Astrocyte (in vitro differentiated cells and primary cell): ENCODE results near the gene LGI2. TPM values are rescaled to one million over a fixed set of nuclear protein-coding genes. Genes with fewer than 3 reads are reported as not detected.

ENCODE experiments used
- DNase-seq: peaks from one replicate; pipeline ENCODE4 v3.0.0-alpha.2; 2010; ENCODE audit warnings: low read depth
- FAIRE-seq: peaks from 2 replicates; lab custom pipeline; 2011; peaks lifted over from hg19 to GRCh38; lab: Jason Lieb, UNC
- H2AFZ ChIP-seq: 2 replicates; pipeline ENCODE4 v1.6.0; 2012; ENCODE audit warnings: low read depth, low read length, inconsistent platforms
- H3K27ac ChIP-seq: 2 replicates; pipeline ENCODE4 v1.5.1; 2011; ENCODE audit warnings: low read depth, low read length, inconsistent platforms
- H3K27me3 ChIP-seq: 2 replicates; pipeline ENCODE4 v1.6.0; 2011; ENCODE audit warnings: low read length, inconsistent platforms; ENCODE audit not compliant: insufficient read depth
- H3K36me3 ChIP-seq: 2 replicates; pipeline ENCODE4 v1.5.1; 2011; ENCODE audit warnings: low read length, inconsistent platforms; ENCODE audit not compliant: insufficient read depth
- H3K4me1 ChIP-seq: 2 replicates; pipeline ENCODE4 v1.5.1; 2011; ENCODE audit warnings: low read length, inconsistent platforms; ENCODE audit not compliant: insufficient read depth
- H3K4me2 ChIP-seq: 2 replicates; pipeline ENCODE4 v1.6.0; 2012; ENCODE audit warnings: low read length, inconsistent platforms
- H3K4me3 ChIP-seq: 2 replicates; pipeline ENCODE4 v1.5.1; 2011; ENCODE audit warnings: low read depth, mild to moderate bottlenecking, low read length, inconsistent platforms; ENCODE audit not compliant: insufficient read depth
- H3K79me2 ChIP-seq: 2 replicates; pipeline ENCODE4 v1.6.0; 2012; ENCODE audit warnings: mild to moderate bottlenecking, low read length, inconsistent platforms; ENCODE audit not compliant: insufficient read depth
- H3K9ac ChIP-seq: 2 replicates; pipeline ENCODE4 v1.6.0; 2012; ENCODE audit warnings: mild to moderate bottlenecking, low read length, inconsistent platforms
- H3K9me3 ChIP-seq: 2 replicates; pipeline ENCODE4 v1.5.1; 2012; ENCODE audit warnings: low read depth, mild to moderate bottlenecking, low read length, inconsistent platforms; ENCODE audit not compliant: insufficient read depth
- H4K20me1 ChIP-seq: 2 replicates; pipeline ENCODE4 v1.6.0; 2012; ENCODE audit warnings: low read length, inconsistent platforms; ENCODE audit not compliant: insufficient read depth
- H3K27ac Mint-ChIP-seq: one replicate; pipeline ENCODE4 v1.8.0; 2021; ENCODE audit warnings: mild to moderate bottlenecking, mixed read lengths; ENCODE audit not compliant: unreplicated experiment
- H3K27me3 Mint-ChIP-seq: one replicate; pipeline ENCODE4 v1.8.0; 2021; ENCODE audit warnings: low read depth, mixed read lengths; ENCODE audit not compliant: unreplicated experiment
- H3K36me3 Mint-ChIP-seq: one replicate; pipeline ENCODE4 v1.8.0; 2021; ENCODE audit warnings: low read depth, mixed read lengths; ENCODE audit not compliant: unreplicated experiment
- H3K4me1 Mint-ChIP-seq: one replicate; pipeline ENCODE4 v1.8.0; 2021; ENCODE audit warnings: low read depth, mixed read lengths; ENCODE audit not compliant: unreplicated experiment
- H3K4me3 Mint-ChIP-seq: one replicate; pipeline ENCODE4 v1.8.0; 2021; ENCODE audit warnings: mild to moderate bottlenecking, moderate library complexity, mixed read lengths; ENCODE audit not compliant: unreplicated experiment
- H3K9me3 Mint-ChIP-seq: one replicate; pipeline ENCODE4 v1.8.0; 2021; ENCODE audit warnings: mild to moderate bottlenecking, mixed read lengths; ENCODE audit not compliant: unreplicated experiment
- EZH2 ChIP-seq: IDR thresholded peaks from 2 replicates; pipeline ENCODE4 v1.6.1; 2012; ENCODE audit warnings: mild to moderate bottlenecking, low read length, inconsistent platforms; ENCODE audit not compliant: insufficient read depth
- total RNA-seq: library from RNA; stranded (reverse); gene quantifications from 2 replicates; pipeline ENCODE4 v1.2.1, GENCODE V29; 2021
- TF ChIP-seq, protein P1 (sequence below): IDR thresholded peaks from 2 replicates; pipeline ENCODE4 v1.5.1; 2011; ENCODE audit warnings: low read depth, mild to moderate bottlenecking, inconsistent platforms, low read length, moderate library complexity; ENCODE audit not compliant: insufficient read depth

The LGI2 gene
- total RNA-seq, 1 donor from 2014 or later: 0.27 TPM

- Mint-ChIP-seq H3K27ac (no peak overlapping the region), H3K9me3 (peaks cover 3% of the 10 kb centered on the region), H3K27me3 (no peaks in the 10 kb centered on the region), H3K36me3 (no peaks in the 10 kb centered on the region), H3K4me3 (no peak overlapping the region), H3K4me1 (no peaks in the 10 kb centered on the region)
- Histone ChIP-seq H4K20me1 (no peaks in the 10 kb centered on the region), H3K27ac (no peak overlapping the region), H3K4me1 (no peaks in the 10 kb centered on the region), H3K27me3 (peaks cover 6% of the 10 kb centered on the region), H3K4me2 (no peak overlapping the region), H3K36me3 (no peaks in the 10 kb centered on the region), H3K79me2 (no peaks in the 10 kb centered on the region), H3K9me3 (no peaks in the 10 kb centered on the region), H3K4me3 (no peak overlapping the region), H3K9ac (no peak overlapping the region), H2AFZ (no peak overlapping the region)
- DNase-seq (no peak), FAIRE-seq (no peak)
- TF ChIP-seq EZH2: no peak
- TF ChIP-seq, protein P1, sequence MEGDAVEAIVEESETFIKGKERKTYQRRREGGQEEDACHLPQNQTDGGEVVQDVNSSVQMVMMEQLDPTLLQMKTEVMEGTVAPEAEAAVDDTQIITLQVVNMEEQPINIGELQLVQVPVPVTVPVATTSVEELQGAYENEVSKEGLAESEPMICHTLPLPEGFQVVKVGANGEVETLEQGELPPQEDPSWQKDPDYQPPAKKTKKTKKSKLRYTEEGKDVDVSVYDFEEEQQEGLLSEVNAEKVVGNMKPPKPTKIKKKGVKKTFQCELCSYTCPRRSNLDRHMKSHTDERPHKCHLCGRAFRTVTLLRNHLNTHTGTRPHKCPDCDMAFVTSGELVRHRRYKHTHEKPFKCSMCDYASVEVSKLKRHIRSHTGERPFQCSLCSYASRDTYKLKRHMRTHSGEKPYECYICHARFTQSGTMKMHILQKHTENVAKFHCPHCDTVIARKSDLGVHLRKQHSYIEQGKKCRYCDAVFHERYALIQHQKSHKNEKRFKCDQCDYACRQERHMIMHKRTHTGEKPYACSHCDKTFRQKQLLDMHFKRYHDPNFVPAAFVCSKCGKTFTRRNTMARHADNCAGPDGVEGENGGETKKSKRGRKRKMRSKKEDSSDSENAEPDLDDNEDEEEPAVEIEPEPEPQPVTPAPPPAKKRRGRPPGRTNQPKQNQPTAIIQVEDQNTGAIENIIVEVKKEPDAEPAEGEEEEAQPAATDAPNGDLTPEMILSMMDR: no peak
Measured at GRCh38 chr4:24956091-24956490, 74.7 kb downstream of the LGI2 start.

DNA sequence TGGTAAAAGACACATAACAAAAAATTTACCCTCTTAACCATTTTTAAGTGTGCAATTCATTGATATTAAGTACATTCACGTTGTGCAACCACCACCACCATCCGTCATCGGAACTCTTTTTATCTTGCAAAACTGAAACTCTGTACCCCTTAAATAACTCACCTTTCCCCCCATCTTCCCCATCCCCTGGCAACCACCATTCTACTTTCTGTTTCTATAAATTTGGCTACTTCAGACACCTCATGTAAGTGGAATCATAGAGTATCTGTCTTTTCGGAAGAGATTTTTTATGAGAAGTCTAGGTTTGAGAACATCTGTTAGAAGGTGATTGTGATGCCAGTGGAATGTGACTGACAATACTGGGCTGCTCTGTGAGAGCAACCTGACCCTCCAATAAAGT is 78.1 kb downstream of the LGI2 start:
- FAIRE-seq: no peak
- H3K36me3 Mint-ChIP-seq: no peaks in the 10 kb centered on the region

GRCh38 chr4:24949970-24950369 is 80.8 kb downstream of the LGI2 start:
- Histone ChIP-seq H3K9ac (no peak overlapping the region), H2AFZ (no peak overlapping the region), H3K79me2 (no peaks in the 10 kb centered on the region), H3K36me3 (no peaks in the 10 kb centered on the region), H4K20me1 (no peaks in the 10 kb centered on the region), H3K4me3 (no peak overlapping the region), H3K4me1 (no peaks in the 10 kb centered on the region), H3K27ac (no peak overlapping the region), H3K9me3 (no peaks in the 10 kb centered on the region), H3K27me3 (peaks cover 7% of the 10 kb centered on the region), H3K4me2 (no peak overlapping the region)
- no peak overlapping the region for H3K4me3 Mint-ChIP-seq
- TF ChIP-seq, protein P1: no peak
- no peak for TF ChIP-seq EZH2
- H3K36me3 Mint-ChIP-seq: no peaks in the 10 kb centered on the region
- DNase-seq: no peak
- peaks cover 11% of the 10 kb centered on the region for H3K27me3 Mint-ChIP-seq
- FAIRE-seq: no peak
- H3K9me3 Mint-ChIP-seq: peaks cover 4% of the 10 kb centered on the region
- no peak overlapping the region for H3K27ac Mint-ChIP-seq
- no peaks in the 10 kb centered on the region for H3K4me1 Mint-ChIP-seq

More for the DNA sequence above, 78.1 kb downstream of the LGI2 start:
- TF ChIP-seq, protein P1: no peak
- TF ChIP-seq EZH2: no peak
- no peaks in the 10 kb centered on the region for H3K4me1 Mint-ChIP-seq
- Histone ChIP-seq H3K4me2 (no peak overlapping the region), H3K27me3 (peaks cover 7% of the 10 kb centered on the region), H3K9ac (no peak overlapping the region), H2AFZ (no peak overlapping the region), H3K4me3 (no peak overlapping the region), H4K20me1 (no peaks in the 10 kb centered on the region), H3K4me1 (no peaks in the 10 kb centered on the region), H3K27ac (no peak overlapping the region), H3K79me2 (no peaks in the 10 kb centered on the region), H3K36me3 (no peaks in the 10 kb centered on the region), H3K9me3 (no peaks in the 10 kb centered on the region)
- DNase-seq: no peak
- no peak overlapping the region for H3K27ac Mint-ChIP-seq
- peaks cover 11% of the 10 kb centered on the region for H3K27me3 Mint-ChIP-seq
- H3K4me3 Mint-ChIP-seq: no peak overlapping the region
- H3K9me3 Mint-ChIP-seq: peaks cover 3% of the 10 kb centered on the region
